HG03558 (cell line): ENCODE data around the gene SDK1.

Experiments
- ATAC-seq: cut with Tn5 transposase; IDR thresholded peaks from one replicate; pipeline ENCODE4 v1.9.1; 2021; ENCODE audit warnings: moderate number of reproducible peaks; ENCODE audit not compliant: unreplicated experiment; ENCODE audit errors: extremely low read depth

SDK1 gene

GRCh38 chr7:3760651-3761050 lies 459.6 kb downstream of the SDK1 start:
- ATAC-seq, result no peak

- ATAC-seq, result no peak
These were observed 461.2 kb downstream of the SDK1 start for GRCh38 chr7:3762146-3762831.

GRCh38 chr7:3767917-3768777 lies 467.1 kb downstream of the SDK1 start:
- no peak for ATAC-seq

GRCh38 chr7:3771906-3772305 lies 470.9 kb downstream of the SDK1 start:
- ATAC-seq, result no peak

- ATAC-seq, result no peak
These were observed 477.3 kb downstream of the SDK1 start for GRCh38 chr7:3778345-3778744.

- no peak for ATAC-seq
These were observed 479.0 kb downstream of the SDK1 start for GRCh38 chr7:3780016-3780415.

- ATAC-seq, result no peak
These were observed 479.5 kb downstream of the SDK1 start for GRCh38 chr7:3780525-3780924.

GRCh38 chr7:3781607-3782006 lies 480.6 kb downstream of the SDK1 start:
- no peak for ATAC-seq

- no peak for ATAC-seq
These were observed 486.7 kb downstream of the SDK1 start for GRCh38 chr7:3787717-3788264.

GRCh38 chr7:3790803-3791202 lies 489.8 kb downstream of the SDK1 start:
- no peak for ATAC-seq

GRCh38 chr7:3791327-3791726 lies 490.3 kb downstream of the SDK1 start:
- ATAC-seq, result no peak

GRCh38 chr7:3795141-3795540 lies 494.1 kb downstream of the SDK1 start:
- ATAC-seq, result no peak

- no peak for ATAC-seq
These were observed 494.7 kb downstream of the SDK1 start for GRCh38 chr7:3795781-3796180.

GRCh38 chr7:3805151-3805550 lies 504.1 kb downstream of the SDK1 start:
- no peak for ATAC-seq

- no peak for ATAC-seq
These were observed 505.5 kb downstream of the SDK1 start for GRCh38 chr7:3806516-3806915.

GRCh38 chr7:3807824-3808223 lies 506.8 kb downstream of the SDK1 start:
- ATAC-seq, result no peak

- ATAC-seq, result no peak
These were observed 520.4 kb downstream of the SDK1 start for GRCh38 chr7:3821488-3821887.

GRCh38 chr7:3825491-3825890 lies 524.4 kb downstream of the SDK1 start:
- ATAC-seq, result no peak

- no peak for ATAC-seq
These were observed 531.1 kb downstream of the SDK1 start for GRCh38 chr7:3832199-3832598.

GRCh38 chr7:3835109-3835508 lies 534.1 kb downstream of the SDK1 start:
- ATAC-seq, result no peak

- ATAC-seq, result no peak
These were observed 535.8 kb downstream of the SDK1 start for GRCh38 chr7:3836855-3837254.
